Measurements from ENCODE around the gene VMP1. TPM values are rescaled to one million over a fixed set of nuclear protein-coding genes. Genes with fewer than 3 reads are reported as not detected.

The VMP1 gene
- total and polyA plus RNA-seq, 2 of the 4 experiments (the other 2 are of a cell fraction) = 89.8 to 197 TPM

DNA sequence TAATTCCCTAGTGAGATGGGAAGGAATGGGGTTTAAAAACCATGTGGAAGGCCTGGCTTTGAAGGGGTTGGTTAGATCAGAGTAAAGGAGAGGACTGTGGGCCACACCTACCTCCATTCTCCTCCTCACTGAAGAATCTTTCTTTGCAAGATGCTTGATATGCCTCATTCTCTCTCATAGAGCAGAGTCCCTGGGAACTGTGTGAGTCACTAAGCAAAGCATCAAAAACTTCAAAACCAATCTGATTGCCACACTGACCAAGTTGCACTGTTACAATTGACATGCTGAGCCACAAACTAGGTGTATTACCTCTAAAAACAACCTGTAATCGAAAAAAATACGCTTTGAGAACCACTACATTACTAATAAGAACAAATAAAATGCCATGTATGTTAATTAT lies 183.3 kb downstream of the VMP1 start:
- Histone ChIP-seq H3K56ac (ENCODE audit: extremely low read depth, insufficient read depth, low read length) (no peak overlapping the region), H3K9ac (ENCODE audit: low read depth, low read length) (no peak overlapping the region), H3K14ac (replicated peaks; ENCODE audit: low read depth, low read length) (no peak overlapping the region), H2BK120ac (ENCODE audit: low read depth, low read length) (no peak overlapping the region), H2AFZ (replicated peaks; ENCODE audit: low read length, poor library complexity) (no peak overlapping the region), H3K23ac (ENCODE audit: low read depth, low read length) (no peak overlapping the region), H4K5ac (ENCODE audit: low read depth, low read length) (no peak overlapping the region), H2AK9ac (replicated peaks; ENCODE audit: low read depth, low read length, poor library complexity) (no peak overlapping the region), H3K18ac (ENCODE audit: low read depth, low read length) (no peak overlapping the region), H3K4ac (ENCODE audit: low read depth, low read length) (no peak overlapping the region), H4K8ac (ENCODE audit: low read depth in 2 of 2, low read length in 2 of 2) (no peak overlapping the region; a peak in 1 of 4 replicates), H4K91ac (ENCODE audit: insufficient read depth, low read depth, low read length) (no peak overlapping the region), H2BK5ac (ENCODE audit: low read depth, low read length, poor library complexity, severe bottlenecking) (no peak overlapping the region), H2BK20ac (ENCODE audit: low read depth, low read length) (no peak overlapping the region), H3K4me1 (ENCODE audit: control insufficient read depth, insufficient read depth, low read length) (no peaks in the 10 kb centered on the region), H3K79me1 (ENCODE audit: low read depth in 1 of 2, low read length in 2 of 2) (peaks cover 6 to 42% of the 10 kb centered on the region in 2 experiments; a peak in 3 of 4 replicates), H3K27me3 (ENCODE audit: control insufficient read depth, insufficient read depth, low read length) (no peaks in the 10 kb centered on the region), H3K27ac (ENCODE audit: insufficient read depth, low read length) (no peak overlapping the region), H2AK5ac (ENCODE audit: low read depth, low read length) (no peak overlapping the region), H3K9me3 (ENCODE audit: control insufficient read depth, insufficient read depth, low read length) (no peaks in the 10 kb centered on the region), H3K4me2 (ENCODE audit: low read depth, low read length) (no peak overlapping the region), H4K20me1 (ENCODE audit: insufficient read depth, low read length) (no peaks in the 10 kb centered on the region), H3K4me3 (ENCODE audit: insufficient read depth, low read depth, low read length) (no peak overlapping the region), H3K9me1 (ENCODE audit: insufficient read depth, low read length) (0 out of 2 replicates have a peak, but pooled peaks cover 6% of the 10 kb centered on the region), H3K36me3 (ENCODE audit: control insufficient read depth, insufficient read depth, low read length) (no peaks in the 10 kb centered on the region; the same call in 1 of the 2 replicates), H2BK15ac (ENCODE audit: low read depth, low read length) (no peak overlapping the region)
- TF ChIP-seq MXI1 (IDR thresholded peaks at IDR 0.05; ENCODE audit: borderline replicate concordance, low read depth, low read length) (no peak), RCOR1 (IDR thresholded peaks at IDR 0.05; ENCODE audit: insufficient replicate concordance, low read length) (no peak), BHLHE40 (IDR thresholded peaks at IDR 0.05; ENCODE audit: low read depth, low read length) (no peak), CEBPB (IDR thresholded peaks at IDR 0.05; ENCODE audit: low read depth, low read length) (peak; percentile 78), SMC3 (IDR thresholded peaks at IDR 0.05; ENCODE audit: low read depth, low read length) (no peak), RFX5 (IDR thresholded peaks at IDR 0.05; ENCODE audit: low read depth, low read length) (no peak)
- ATAC-seq (ENCODE audit: low read depth) (no peak), DNase-seq (peak; percentile 78)
- CTCF ChIA-PET = interaction anchor here (0.7 kb wide), 1 partner anchor 368 kb away, joined by 3 read pairs; no protein-coding TSS in a partner anchor
- dilution Hi-C loops (cut with HindIII; ENCODE audit: low sequenced_read_pairs, unreplicated experiment) (no loop called here), in situ Hi-C loops (cut with MboI; ENCODE audit: low sequenced_read_pairs) (no loop called here), intact Hi-C loops (cut with micrococcal nuclease) (no loop called here)
- 100% methylated on average over 1 of the region's 2 CpGs; no CpG with 5 or more reads in 1 of the 2 experiments for WGBS, 2 experiments (ENCODE audit: extremely low coverage in 2 of 2, insufficient read length in 1 of 2)
- no TSS peak for BruUV-seq (replicated peaks)
- POLR2A ChIA-PET (ENCODE audit: unreplicated experiment) = no interaction called here

Small RNA genes lying within 50 kb of the gene (microRNA-seq; reads per million reads assigned to microRNA genes)
- gene AC040904.1 (ENCODE audit: insufficient read depth, insufficient read length) (not detected), gene MIR21 (ENCODE audit: unreplicated experiment) (359,574 reads per million, percentile 100 among the genes with 10 or more reads in this experiment), gene RNU6-450P (ENCODE audit: insufficient read depth, insufficient read length) (not detected)

Small RNA genes lying within 50 kb of the gene (small RNA-seq; reads per million reads assigned to genes)
- 0 reads per million in 5 experiments for gene AC040904.1
- gene RNU6-450P = 0 reads per million in 5 experiments

Other genes with a start within 250 kb of the VMP1 start
- 44.4 and 54.2 TPM in 2 replicates for gene DHX40, start 142.0 kb upstream of the VMP1 start, total RNA-seq (2012; rRNA removed)
- 13.2 and 17.4 TPM in 2 replicates for gene DHX40, start 142.0 kb upstream of the VMP1 start, polyA plus RNA-seq (2012; rRNA removed)
- 576 and 641 TPM in 2 replicates for gene CLTC, start 87.8 kb upstream of the VMP1 start, total RNA-seq (2012; rRNA removed)
- gene CLTC, start 87.8 kb upstream of the VMP1 start, polyA plus RNA-seq (2012; rRNA removed) = 156 and 181 TPM in 2 replicates
- gene PTRH2, start 224 bp upstream of the VMP1 start, total RNA-seq (2012; rRNA removed) = 24.9 and 41.7 TPM in 2 replicates
- 45.7 and 49.7 TPM in 2 replicates for gene PTRH2, start 224 bp upstream of the VMP1 start, polyA plus RNA-seq (2012; rRNA removed)
- gene TUBD1, start 185.3 kb downstream of the VMP1 start, total RNA-seq (2012; rRNA removed) = 4.4 and 4.7 TPM in 2 replicates
- gene TUBD1, start 185.3 kb downstream of the VMP1 start, polyA plus RNA-seq (2012; rRNA removed) = 2.2 TPM in 2 replicates
- 18.9 and 20.3 TPM in 2 replicates for gene RPS6KB1, start 185.5 kb downstream of the VMP1 start, total RNA-seq (2012; rRNA removed)
- gene RPS6KB1, start 185.5 kb downstream of the VMP1 start, polyA plus RNA-seq (2012; rRNA removed) = 9.7 and 11.7 TPM in 2 replicates

All from IMR-90 (cell line).